Fibroblast of lung (primary cell): ENCODE results near the gene SGIP1. TPM values are rescaled to one million over a fixed set of nuclear protein-coding genes. Genes with fewer than 3 reads are reported as not detected.
A peak's percentile ranks its signal among the peaks of the same experiment; 100 is the strongest.

Source experiments
- DNase-seq, 2 donors: peaks; one replicate each; pipeline versions ENCODE4 v3.0.0 to v3.0.0-alpha.2; 2010; ENCODE audit warnings: low read depth in 2 of 2
- H2AFZ ChIP-seq: 2 replicates; pipeline ENCODE4 v1.5.1; 2012; ENCODE audit warnings: low read length, control low read depth, inconsistent platforms
- H3K27ac ChIP-seq: 2 replicates; pipeline ENCODE4 v1.5.1; 2011; ENCODE audit warnings: low read length, control low read depth; ENCODE audit not compliant: insufficient read depth
- H3K27me3 ChIP-seq: 2 replicates; pipeline ENCODE4 v1.5.1; 2011; ENCODE audit warnings: mild to moderate bottlenecking, low read length; ENCODE audit not compliant: control insufficient read depth, insufficient read depth
- H3K36me3 ChIP-seq: 2 replicates; pipeline ENCODE4 v1.5.1; 2011; ENCODE audit warnings: low read length; ENCODE audit not compliant: control insufficient read depth, insufficient read depth
- H3K4me1 ChIP-seq: 2 replicates; pipeline ENCODE4 v1.5.1; 2011; ENCODE audit warnings: low read length; ENCODE audit not compliant: control insufficient read depth, insufficient read depth; ENCODE audit errors: extremely low read depth
- H3K4me2 ChIP-seq: 2 replicates; pipeline ENCODE4 v1.5.1; 2011; ENCODE audit warnings: low read length, control low read depth; ENCODE audit not compliant: insufficient read depth; ENCODE audit errors: extremely low read depth
- H3K4me3 ChIP-seq, 4 experiments: fragments of 200-600 bp in 1 of 4; sonication (generic) in 1 of 4; replicated peaks in 1 of 4; 2 replicates each; pipeline ENCODE4 v1.5.1; 2011 to 2016; ENCODE audit warnings: low read length in 4 of 4, low read depth in 3 of 4, mild to moderate bottlenecking in 3 of 4, control low read depth in 2 of 4, inconsistent platforms in 1 of 4, mixed read lengths in 1 of 4; ENCODE audit not compliant: insufficient read depth in 1 of 4; ENCODE audit errors: control extremely low read depth in 1 of 4
- H3K79me2 ChIP-seq: 2 replicates; pipeline ENCODE4 v1.5.1; 2012; ENCODE audit warnings: mild to moderate bottlenecking, low read length, inconsistent platforms; ENCODE audit not compliant: control insufficient read depth, insufficient read depth
- H3K9ac ChIP-seq: 2 replicates; pipeline ENCODE4 v1.5.1; 2011; ENCODE audit warnings: mild to moderate bottlenecking, low read length, control low read depth; ENCODE audit not compliant: insufficient read depth
- H3K9me3 ChIP-seq: 2 replicates; pipeline ENCODE4 v1.5.1; 2012; ENCODE audit warnings: low read depth, low read length; ENCODE audit not compliant: control insufficient read depth, insufficient read depth
- H4K20me1 ChIP-seq: 2 replicates; pipeline ENCODE4 v1.5.1; 2011; ENCODE audit warnings: low read length; ENCODE audit not compliant: control insufficient read depth, insufficient read depth; ENCODE audit errors: extremely low read depth
- EZH2 ChIP-seq: IDR thresholded peaks from 2 replicates; pipeline ENCODE4 v1.5.1; 2012; ENCODE audit warnings: low read length, control low read depth, mild to moderate bottlenecking; ENCODE audit errors: missing control alignments
- polyA plus RNA-seq, 2 donors: library from polyadenylated mRNA; depleted of rRNA in 1 of 2; stranded (reverse) in 1 of 2; unstranded in 1 of 2; fragments of >200 nt; gene quantifications; 2 replicates each; pipeline ENCODE4 v1.2.1, GENCODE V29; 2011 to 2012; ENCODE audit warnings: missing spikeins in 1 of 2
- total RNA-seq: library from RNA; depleted of rRNA; stranded (reverse); fragments of >200 nt; gene quantifications from 2 replicates; pipeline ENCODE4 v1.2.1, GENCODE V29; 2014
- TF ChIP-seq, protein P1 (sequence below), 2 donors: IDR thresholded peaks in 1 of 2; conservative IDR thresholded peaks in 1 of 2; 1 replicate in 1 of 2; 2 replicates in 1 of 2; pipeline ENCODE4 v1.5.1; 2011 to 2012; ENCODE audit warnings: low read length in 2 of 2, control low read depth in 1 of 2, inconsistent platforms in 1 of 2, low read depth in 1 of 2, mild to moderate bottlenecking in 1 of 2

SGIP1 gene
- total and polyA plus RNA-seq, 2 donors (not counting 1 experiment from before 2014, with no cell fraction given), result 37.8 to 77.6 TPM

- no peak for DNase-seq
- Histone ChIP-seq H3K9ac (no peak overlapping the region), H3K4me1 (peaks cover 29% of the 10 kb centered on the region), H3K36me3 (no peaks in the 10 kb centered on the region), H3K79me2 (peaks cover 69% of the 10 kb centered on the region), H2AFZ (no peak overlapping the region), H3K9me3 (no peaks in the 10 kb centered on the region), H3K4me3 (peak overlapping the region in 2 of 4 experiments; percentile 7 to 16), H3K27me3 (no peaks in the 10 kb centered on the region), H3K27ac (peak overlapping the region; percentile 61), H3K4me2 (peak overlapping the region; percentile 67), H4K20me1 (no peaks in the 10 kb centered on the region)
- no peak for TF ChIP-seq EZH2
- TF ChIP-seq, protein P1, sequence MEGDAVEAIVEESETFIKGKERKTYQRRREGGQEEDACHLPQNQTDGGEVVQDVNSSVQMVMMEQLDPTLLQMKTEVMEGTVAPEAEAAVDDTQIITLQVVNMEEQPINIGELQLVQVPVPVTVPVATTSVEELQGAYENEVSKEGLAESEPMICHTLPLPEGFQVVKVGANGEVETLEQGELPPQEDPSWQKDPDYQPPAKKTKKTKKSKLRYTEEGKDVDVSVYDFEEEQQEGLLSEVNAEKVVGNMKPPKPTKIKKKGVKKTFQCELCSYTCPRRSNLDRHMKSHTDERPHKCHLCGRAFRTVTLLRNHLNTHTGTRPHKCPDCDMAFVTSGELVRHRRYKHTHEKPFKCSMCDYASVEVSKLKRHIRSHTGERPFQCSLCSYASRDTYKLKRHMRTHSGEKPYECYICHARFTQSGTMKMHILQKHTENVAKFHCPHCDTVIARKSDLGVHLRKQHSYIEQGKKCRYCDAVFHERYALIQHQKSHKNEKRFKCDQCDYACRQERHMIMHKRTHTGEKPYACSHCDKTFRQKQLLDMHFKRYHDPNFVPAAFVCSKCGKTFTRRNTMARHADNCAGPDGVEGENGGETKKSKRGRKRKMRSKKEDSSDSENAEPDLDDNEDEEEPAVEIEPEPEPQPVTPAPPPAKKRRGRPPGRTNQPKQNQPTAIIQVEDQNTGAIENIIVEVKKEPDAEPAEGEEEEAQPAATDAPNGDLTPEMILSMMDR (conservative IDR thresholded peaks at IDR 0.05 in 1 of 2, IDR thresholded peaks at IDR 0.05 in 1 of 2; ENCODE audit: low read depth in 1 of 2, low read length in 2 of 2), result no peak
Measured at GRCh38 chr1:66542314-66542713, 8.4 kb downstream of the SGIP1 start.

DNA sequence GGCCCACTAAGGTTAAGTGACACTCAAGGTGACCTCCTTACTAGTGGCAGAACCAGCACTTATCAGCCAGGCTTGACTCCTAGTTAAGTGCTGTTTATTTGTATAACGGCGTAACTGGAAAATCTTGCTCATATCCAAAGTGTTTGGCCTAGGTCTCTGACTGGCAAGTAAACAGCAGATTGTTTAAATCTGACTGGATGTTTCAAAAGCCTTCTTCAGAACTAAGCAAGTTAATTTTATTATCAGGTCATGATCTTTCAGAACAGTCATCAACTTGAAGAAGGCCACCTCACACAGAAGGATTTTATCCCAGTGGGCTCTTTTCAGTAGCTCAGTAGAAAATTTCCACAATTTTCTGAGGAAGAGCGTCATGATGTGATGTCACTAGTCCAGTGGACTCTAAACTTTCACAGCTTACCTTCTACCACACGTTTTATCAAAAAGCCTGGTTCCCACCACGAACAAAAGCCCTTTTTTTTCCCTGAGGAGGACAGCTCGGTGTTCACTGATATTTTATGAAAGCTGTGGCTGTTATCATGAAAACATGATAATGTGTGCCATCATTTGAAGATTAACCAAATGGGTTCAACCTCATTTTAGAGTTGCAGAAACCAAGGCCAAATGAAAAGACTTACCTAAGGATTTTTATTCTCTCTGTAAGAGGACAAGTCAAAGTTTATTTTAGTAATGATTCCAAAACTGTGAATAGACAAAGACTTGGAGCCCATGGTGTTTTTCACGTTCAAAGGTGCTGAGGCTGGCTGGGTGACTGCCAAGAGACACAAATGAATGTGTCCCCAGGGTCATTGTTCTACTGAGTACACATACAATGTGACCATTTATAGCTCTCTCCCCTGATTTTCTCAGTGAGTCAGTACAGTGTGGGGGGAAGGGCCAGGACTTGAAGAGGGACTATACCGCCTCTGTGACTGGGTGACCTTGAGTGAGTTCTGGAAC is 9.1 kb downstream of the SGIP1 start:
- Histone ChIP-seq H3K79me2 (peaks cover 70% of the 10 kb centered on the region), H4K20me1 (no peaks in the 10 kb centered on the region), H3K4me3 (peak overlapping the region in 1 of 4 experiments; percentile 16), H3K27me3 (no peaks in the 10 kb centered on the region), H2AFZ (no peak overlapping the region), H3K9ac (no peak overlapping the region), H3K9me3 (no peaks in the 10 kb centered on the region), H3K36me3 (no peaks in the 10 kb centered on the region), H3K4me2 (peak overlapping the region; percentile 67), H3K4me1 (peaks cover 29% of the 10 kb centered on the region), H3K27ac (peak overlapping the region; percentile 61)
- peak; percentile 72 to 90 for DNase-seq
- TF ChIP-seq EZH2, result no peak
- TF ChIP-seq, protein P1 (conservative IDR thresholded peaks at IDR 0.05 in 1 of 2, IDR thresholded peaks at IDR 0.05 in 1 of 2; ENCODE audit: low read depth in 1 of 2, low read length in 2 of 2), result no peak

DNA sequence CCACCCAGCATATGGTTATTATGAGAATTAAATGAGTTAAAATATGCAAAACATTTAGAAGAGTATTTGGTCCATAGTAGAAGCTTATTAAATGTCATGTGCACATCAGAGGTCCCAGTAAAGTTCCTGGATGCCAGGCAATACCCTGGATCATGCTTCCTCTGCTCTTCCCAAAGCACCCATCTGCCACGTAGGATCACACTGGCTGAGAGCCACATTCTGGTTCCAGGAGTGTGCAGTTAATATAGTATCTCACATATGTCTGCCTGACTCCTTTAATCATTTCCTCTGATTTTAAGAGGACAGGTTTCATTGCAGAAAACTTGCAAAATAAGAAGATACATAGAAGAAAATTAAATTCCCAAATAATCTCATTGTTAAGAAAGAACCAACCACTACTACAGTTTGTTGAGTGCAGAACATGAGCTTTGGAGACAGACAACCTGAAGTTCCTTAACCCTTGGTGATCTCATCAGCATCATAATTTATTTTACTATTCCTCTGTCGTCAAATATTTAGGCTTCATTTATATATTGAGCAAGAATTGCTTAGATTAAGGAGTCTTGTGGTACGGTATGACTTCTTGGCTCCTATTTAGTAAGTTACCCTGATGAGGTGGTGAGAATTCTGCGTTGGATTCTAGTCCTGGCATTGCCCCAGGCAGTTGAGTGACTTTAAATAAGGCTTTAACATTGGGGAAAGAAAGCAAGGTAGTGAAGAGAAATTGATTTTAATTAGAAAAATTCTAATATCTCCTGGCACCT is 12.3 kb downstream of the SGIP1 start:
- H3K36me3 ChIP-seq, result no peaks in the 10 kb centered on the region
- H2AFZ ChIP-seq, result no peak overlapping the region
- H3K79me2 ChIP-seq, result peaks cover 59% of the 10 kb centered on the region
- TF ChIP-seq, protein P1 (conservative IDR thresholded peaks at IDR 0.05 in 1 of 2, IDR thresholded peaks at IDR 0.05 in 1 of 2; ENCODE audit: low read depth in 1 of 2, low read length in 2 of 2), result no peak
- TF ChIP-seq EZH2, result no peak
- H3K9me3 ChIP-seq, result no peaks in the 10 kb centered on the region
- H3K9ac ChIP-seq, result no peak overlapping the region
- peaks cover 19% of the 10 kb centered on the region for H3K4me1 ChIP-seq
- no peak overlapping the region for H3K4me3 ChIP-seq
- no peaks in the 10 kb centered on the region for H4K20me1 ChIP-seq
- peak overlapping the region; percentile 19 for H3K4me2 ChIP-seq
- no peak overlapping the region for H3K27ac ChIP-seq
- no peak for DNase-seq
- H3K27me3 ChIP-seq, result no peaks in the 10 kb centered on the region
